ENCODE data around the gene JOSD1.
"Not testable (repeated sequence)": the region's sequence is repeated elsewhere in the genome, so short reads cannot be mapped to it uniquely, and the experiment has no call there.

The JOSD1 gene

GRCh38 chr22:38675833-38676232 lies 24.9 kb downstream of the JOSD1 start:
- no peak for DNase-seq

GRCh38 chr22:38674888-38675287 lies 25.9 kb downstream of the JOSD1 start:
- no peak for DNase-seq

- DNase-seq: peak; percentile 4
These were observed 43.5 kb downstream of the JOSD1 start for GRCh38 chr22:38657045-38657909.

GRCh38 chr22:38656256-38657044 lies 44.3 kb downstream of the JOSD1 start, which contains the start of the genes CBY1 and FAM227A:
CBY1 (plus strand) TSS chr22:38656638; CDS start chr22:38668055, 11,417 bp downstream.
FAM227A (minus strand) TSS chr22:38656392; CDS start chr22:38650168, 6,224 bp downstream.
- DNase-seq: peak; percentile 82

- DNase-seq: no peak
These were observed 45.1 kb downstream of the JOSD1 start for GRCh38 chr22:38655519-38656255.

GRCh38 chr22:38653741-38654140 lies 47.0 kb downstream of the JOSD1 start:
- DNase-seq: no peak

GRCh38 chr22:38652859-38653258 lies 47.9 kb downstream of the JOSD1 start:
- no peak for DNase-seq

GRCh38 chr22:38649841-38650522 lies 50.8 kb downstream of the JOSD1 start:
- no peak for DNase-seq

GRCh38 chr22:38645430-38645829 lies 55.3 kb downstream of the JOSD1 start:
- DNase-seq: no peak

GRCh38 chr22:38644245-38644644 lies 56.5 kb downstream of the JOSD1 start:
- DNase-seq: not testable (repeated sequence)

- no peak for DNase-seq
These were observed 59.2 kb downstream of the JOSD1 start for GRCh38 chr22:38641476-38642040.

- no peak for DNase-seq
These were observed 62.0 kb downstream of the JOSD1 start for GRCh38 chr22:38638728-38639127.

- no peak for DNase-seq
These were observed 62.5 kb downstream of the JOSD1 start for GRCh38 chr22:38638216-38638615.
